Vagina (tissue), 2 donors: ENCODE measurements around the gene ANGPT4. TPM values are rescaled to one million over a fixed set of nuclear protein-coding genes. Genes with fewer than 3 reads are reported as not detected.

ENCODE experiments used
- DNase-seq, 2 donors: peaks; one replicate each; pipeline ENCODE4 v3.0.0-alpha.2; 2017; ENCODE audit errors: extremely low spot score in 2 of 2
- H3K27ac ChIP-seq: fragments of 200-600 bp; sonication (generic); one replicate; pipeline ENCODE4 v1.5.1; 2019
- H3K27me3 ChIP-seq: fragments of 200-600 bp; sonication (generic); one replicate; pipeline ENCODE4 v1.5.1; 2019
- H3K36me3 ChIP-seq, 2 donors: fragments of 200-600 bp; sonication (generic); one replicate each; pipeline ENCODE4 v1.5.1; 2017 to 2019
- H3K4me1 ChIP-seq: fragments of 200-600 bp; sonication (generic); one replicate; pipeline ENCODE4 v1.5.1; 2019
- H3K4me3 ChIP-seq, 2 donors: fragments of 200-600 bp; sonication (generic); 1 replicate in 1 of 2; 2 replicates in 1 of 2; pipeline ENCODE4 v1.5.1; 2016 to 2019
- H3K9me3 ChIP-seq: fragments of 200-600 bp; sonication (generic); one replicate; pipeline ENCODE4 v1.5.1; 2019
- POLR2A ChIP-seq, 2 donors: fragments of 450-650 bp; IDR thresholded peaks; one replicate each; pipeline ENCODE4 v1.6.1; 2017; ENCODE audit warnings: antibody characterized with exemption in 2 of 2, mild to moderate bottlenecking in 2 of 2, moderate library complexity in 2 of 2
- POLR2AphosphoS5 ChIP-seq, 2 donors: sonication (generic); formaldehyde crosslinking; IDR thresholded peaks; one replicate each; pipeline ENCODE4 v1.9.0; 2017; ENCODE audit warnings: antibody characterized with exemption in 2 of 2, mild to moderate bottlenecking in 2 of 2, low read depth in 1 of 2; ENCODE audit not compliant: insufficient read depth in 1 of 2
- intact Hi-C: fragments of 100-400 bp; cut with DNase I; formaldehyde crosslinking; loops from one replicate; pipeline ENCODE4 v1.15.1; 2023
- total RNA-seq: library from RNA; depleted of rRNA; stranded (reverse); fragments of >200 nt; gene quantifications from one replicate; pipeline ENCODE4 v1.2.3, GENCODE V29; 2016
- TF ChIP-seq, protein P1 (sequence below), 3 experiments: fragments of 450-650 bp in 2 of 3; fragments of 200-600 bp in 1 of 3; sonication (generic) in 1 of 3; IDR thresholded peaks; one replicate each; pipeline ENCODE4 v1.5.1; 2017 to 2019; ENCODE audit warnings: antibody characterized with exemption in 3 of 3, mild to moderate bottlenecking in 2 of 3, moderate library complexity in 2 of 3

ANGPT4 gene
- total RNA-seq, 1 donor from 2014 or later, result 0.98 TPM

DNA sequence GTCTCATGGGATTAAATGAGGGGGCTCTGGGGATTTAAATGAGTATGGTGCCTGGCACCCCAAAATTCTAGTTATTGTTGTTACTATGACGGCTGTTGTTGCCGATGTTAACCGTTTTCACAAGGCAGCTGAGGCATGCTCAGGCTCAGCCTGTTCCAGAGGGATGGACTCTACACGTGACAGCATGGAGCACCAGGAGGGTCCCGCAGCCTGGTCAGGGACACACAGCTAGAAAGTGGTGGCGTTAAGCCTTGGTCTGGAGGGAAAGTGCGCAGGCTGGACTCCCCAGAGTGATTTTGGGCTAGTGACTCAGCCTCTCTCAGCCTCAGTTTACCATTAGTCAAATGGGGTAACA, 75.7 kb downstream of the ANGPT4 start:
- no peaks in the 10 kb centered on the region for H3K36me3 ChIP-seq
- peaks cover 49% of the 10 kb centered on the region for H3K4me1 ChIP-seq

DNA sequence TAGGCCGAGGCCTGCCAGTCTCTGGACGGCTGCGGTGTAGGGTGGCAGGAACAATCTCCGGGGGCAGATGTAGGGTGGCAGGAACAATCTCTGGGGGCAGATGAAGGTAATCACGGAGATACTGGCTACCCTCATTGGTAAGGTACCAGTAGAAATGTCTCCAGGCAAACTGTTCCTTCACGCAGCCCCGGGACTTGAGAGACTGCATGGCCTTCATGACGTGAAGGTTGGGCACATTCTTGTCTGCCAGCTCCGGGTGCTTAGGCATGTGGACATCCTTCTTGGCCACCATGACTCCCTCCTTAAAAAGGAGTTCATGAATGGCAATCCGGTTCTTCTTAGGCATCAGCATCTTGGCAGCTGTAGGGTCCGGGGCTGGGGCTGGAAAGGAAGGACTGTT, 76.5 kb downstream of the ANGPT4 start:
- no peaks in the 10 kb centered on the region for H3K36me3 ChIP-seq
- H3K4me1 ChIP-seq, result peaks cover 48% of the 10 kb centered on the region
- H3K9me3 ChIP-seq, result no peaks in the 10 kb centered on the region
- no peaks in the 10 kb centered on the region for H3K27me3 ChIP-seq
- DNase-seq, result no peak
- H3K4me3 ChIP-seq, result no peak overlapping the region
- intact Hi-C loops, result no loop called here
- TF ChIP-seq POLR2A (IDR thresholded peaks at IDR 0.05) (no peak), POLR2AphosphoS5 (IDR thresholded peaks at IDR 0.05; ENCODE audit: insufficient read depth in 1 of 2, low read depth in 1 of 2) (no peak)
- TF ChIP-seq, protein P1, sequence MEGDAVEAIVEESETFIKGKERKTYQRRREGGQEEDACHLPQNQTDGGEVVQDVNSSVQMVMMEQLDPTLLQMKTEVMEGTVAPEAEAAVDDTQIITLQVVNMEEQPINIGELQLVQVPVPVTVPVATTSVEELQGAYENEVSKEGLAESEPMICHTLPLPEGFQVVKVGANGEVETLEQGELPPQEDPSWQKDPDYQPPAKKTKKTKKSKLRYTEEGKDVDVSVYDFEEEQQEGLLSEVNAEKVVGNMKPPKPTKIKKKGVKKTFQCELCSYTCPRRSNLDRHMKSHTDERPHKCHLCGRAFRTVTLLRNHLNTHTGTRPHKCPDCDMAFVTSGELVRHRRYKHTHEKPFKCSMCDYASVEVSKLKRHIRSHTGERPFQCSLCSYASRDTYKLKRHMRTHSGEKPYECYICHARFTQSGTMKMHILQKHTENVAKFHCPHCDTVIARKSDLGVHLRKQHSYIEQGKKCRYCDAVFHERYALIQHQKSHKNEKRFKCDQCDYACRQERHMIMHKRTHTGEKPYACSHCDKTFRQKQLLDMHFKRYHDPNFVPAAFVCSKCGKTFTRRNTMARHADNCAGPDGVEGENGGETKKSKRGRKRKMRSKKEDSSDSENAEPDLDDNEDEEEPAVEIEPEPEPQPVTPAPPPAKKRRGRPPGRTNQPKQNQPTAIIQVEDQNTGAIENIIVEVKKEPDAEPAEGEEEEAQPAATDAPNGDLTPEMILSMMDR (IDR thresholded peaks at IDR 0.05), result no peak
- H3K27ac ChIP-seq, result no peak overlapping the region

More for the DNA sequence above, 75.7 kb downstream of the ANGPT4 start:
- intact Hi-C loops, result no loop called here
- H3K27ac ChIP-seq, result no peak overlapping the region
- DNase-seq, result no peak
- TF ChIP-seq POLR2AphosphoS5 (IDR thresholded peaks at IDR 0.05; ENCODE audit: insufficient read depth in 1 of 2, low read depth in 1 of 2) (no peak), POLR2A (IDR thresholded peaks at IDR 0.05) (no peak)
- TF ChIP-seq, protein P1 (IDR thresholded peaks at IDR 0.05), result no peak
- no peak overlapping the region for H3K4me3 ChIP-seq
- no peaks in the 10 kb centered on the region for H3K27me3 ChIP-seq
- H3K9me3 ChIP-seq, result no peaks in the 10 kb centered on the region

GRCh38 chr20:839015-839414, 77.1 kb downstream of the ANGPT4 start:
- H3K4me1 ChIP-seq, result peaks cover 49% of the 10 kb centered on the region
- TF ChIP-seq, protein P1 (IDR thresholded peaks at IDR 0.05), result no peak
- no peak for TF ChIP-seq POLR2A (IDR thresholded peaks at IDR 0.05)
- TF ChIP-seq POLR2AphosphoS5 (IDR thresholded peaks at IDR 0.05; ENCODE audit: insufficient read depth in 1 of 2, low read depth in 1 of 2), result no peak
- H3K36me3 ChIP-seq, result no peaks in the 10 kb centered on the region
- H3K27me3 ChIP-seq, result no peaks in the 10 kb centered on the region
- no peak overlapping the region for H3K27ac ChIP-seq
- intact Hi-C loops, result no loop called here
- H3K4me3 ChIP-seq, result no peak overlapping the region
- DNase-seq, result no peak
- no peaks in the 10 kb centered on the region for H3K9me3 ChIP-seq

GRCh38 chr20:836190-836589, 79.9 kb downstream of the ANGPT4 start:
- no peak for DNase-seq
- H3K4me1 ChIP-seq, result peaks cover 26% of the 10 kb centered on the region
- no peak overlapping the region for H3K4me3 ChIP-seq
- H3K27me3 ChIP-seq, result no peaks in the 10 kb centered on the region
- no peaks in the 10 kb centered on the region for H3K9me3 ChIP-seq
- no peak for TF ChIP-seq POLR2A (IDR thresholded peaks at IDR 0.05)
- TF ChIP-seq, protein P1 (IDR thresholded peaks at IDR 0.05), result no peak
- no peak for TF ChIP-seq POLR2AphosphoS5 (IDR thresholded peaks at IDR 0.05; ENCODE audit: insufficient read depth in 1 of 2, low read depth in 1 of 2)
- intact Hi-C loops, result no loop called here
- H3K36me3 ChIP-seq, result no peaks in the 10 kb centered on the region
- H3K27ac ChIP-seq, result no peak overlapping the region

- Histone ChIP-seq H3K4me3 (no peak overlapping the region), H3K36me3 (no peaks in the 10 kb centered on the region), H3K27me3 (no peaks in the 10 kb centered on the region), H3K4me1 (peaks cover 26% of the 10 kb centered on the region), H3K27ac (no peak overlapping the region), H3K9me3 (no peaks in the 10 kb centered on the region)
- no peak for DNase-seq
- TF ChIP-seq POLR2A (IDR thresholded peaks at IDR 0.05) (no peak), POLR2AphosphoS5 (IDR thresholded peaks at IDR 0.05; ENCODE audit: insufficient read depth in 1 of 2, low read depth in 1 of 2) (no peak)
- TF ChIP-seq, protein P1 (IDR thresholded peaks at IDR 0.05), result no peak
- intact Hi-C loops, result no loop called here
These were observed 80.5 kb downstream of the ANGPT4 start for GRCh38 chr20:835608-836045.
